Omental fat pad (tissue), 4 donors: Measurements from ENCODE around the gene ANO2. TPM values are rescaled to one million over a fixed set of nuclear protein-coding genes. Genes with fewer than 3 reads are reported as not detected.

Experiments
- ATAC-seq: fragments of 150-250 bp; one replicate; pipeline ENCODE4 v1.9.1; 2016; ENCODE audit warnings: mild to moderate bottlenecking, moderate library complexity; ENCODE audit not compliant: low FRiP score
- DNase-seq: peaks from one replicate; pipeline ENCODE4 v3.0.0-alpha.2; 2019; ENCODE audit warnings: low spot score
- total RNA-seq, 4 donors: library from RNA; depleted of rRNA; stranded (reverse); fragments of >200 nt; gene quantifications; one replicate each; pipeline ENCODE4 v1.1.0, GENCODE V29; 2016
- TF ChIP-seq, protein P1 (sequence below), 3 donors: fragments of 450-650 bp; IDR thresholded peaks; one replicate each; pipeline ENCODE4 v1.5.1; 2016 to 2017; ENCODE audit warnings: antibody characterized with exemption in 3 of 3, mild to moderate bottlenecking in 3 of 3, moderate library complexity in 2 of 3

Gene ANO2
- total RNA-seq, 4 donors from 2014 or later: 7.0 to 95.0 (median 20.8) TPM

DNA sequence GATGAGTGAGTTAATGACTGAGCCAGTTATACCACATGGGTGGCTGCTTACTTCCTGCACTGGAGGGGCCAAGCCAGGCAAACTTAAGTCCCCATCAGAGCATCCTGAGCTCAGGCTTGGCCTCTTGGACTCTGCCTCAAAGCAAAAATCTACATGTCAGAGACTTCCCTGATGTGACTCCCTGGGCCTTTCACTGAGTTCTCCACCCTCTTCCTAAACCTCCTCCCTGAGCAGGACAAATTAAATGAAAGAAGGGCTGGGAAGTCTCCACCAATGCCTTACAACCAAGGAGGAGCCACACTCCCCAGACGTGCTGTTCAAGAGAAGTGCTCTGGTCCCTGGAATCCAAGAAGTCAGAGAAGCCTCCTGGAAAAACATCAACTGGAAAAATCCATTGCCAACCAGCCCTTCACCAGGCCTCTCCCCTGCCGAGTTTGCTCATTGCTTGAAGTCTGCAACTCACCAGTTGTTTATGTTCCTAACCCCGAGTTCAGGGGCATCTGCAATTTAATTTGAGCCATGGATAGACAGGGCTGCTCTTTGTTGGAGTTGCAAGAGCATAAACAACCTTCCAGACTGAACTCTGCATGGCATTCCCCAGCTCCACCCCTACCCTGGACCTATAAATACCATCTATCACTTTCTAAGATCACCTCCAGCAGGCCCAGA, 160.5 kb downstream of the ANO2 start:
- no peak for DNase-seq
- TF ChIP-seq, protein P1, sequence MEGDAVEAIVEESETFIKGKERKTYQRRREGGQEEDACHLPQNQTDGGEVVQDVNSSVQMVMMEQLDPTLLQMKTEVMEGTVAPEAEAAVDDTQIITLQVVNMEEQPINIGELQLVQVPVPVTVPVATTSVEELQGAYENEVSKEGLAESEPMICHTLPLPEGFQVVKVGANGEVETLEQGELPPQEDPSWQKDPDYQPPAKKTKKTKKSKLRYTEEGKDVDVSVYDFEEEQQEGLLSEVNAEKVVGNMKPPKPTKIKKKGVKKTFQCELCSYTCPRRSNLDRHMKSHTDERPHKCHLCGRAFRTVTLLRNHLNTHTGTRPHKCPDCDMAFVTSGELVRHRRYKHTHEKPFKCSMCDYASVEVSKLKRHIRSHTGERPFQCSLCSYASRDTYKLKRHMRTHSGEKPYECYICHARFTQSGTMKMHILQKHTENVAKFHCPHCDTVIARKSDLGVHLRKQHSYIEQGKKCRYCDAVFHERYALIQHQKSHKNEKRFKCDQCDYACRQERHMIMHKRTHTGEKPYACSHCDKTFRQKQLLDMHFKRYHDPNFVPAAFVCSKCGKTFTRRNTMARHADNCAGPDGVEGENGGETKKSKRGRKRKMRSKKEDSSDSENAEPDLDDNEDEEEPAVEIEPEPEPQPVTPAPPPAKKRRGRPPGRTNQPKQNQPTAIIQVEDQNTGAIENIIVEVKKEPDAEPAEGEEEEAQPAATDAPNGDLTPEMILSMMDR (IDR thresholded peaks at IDR 0.05): no peak

DNA sequence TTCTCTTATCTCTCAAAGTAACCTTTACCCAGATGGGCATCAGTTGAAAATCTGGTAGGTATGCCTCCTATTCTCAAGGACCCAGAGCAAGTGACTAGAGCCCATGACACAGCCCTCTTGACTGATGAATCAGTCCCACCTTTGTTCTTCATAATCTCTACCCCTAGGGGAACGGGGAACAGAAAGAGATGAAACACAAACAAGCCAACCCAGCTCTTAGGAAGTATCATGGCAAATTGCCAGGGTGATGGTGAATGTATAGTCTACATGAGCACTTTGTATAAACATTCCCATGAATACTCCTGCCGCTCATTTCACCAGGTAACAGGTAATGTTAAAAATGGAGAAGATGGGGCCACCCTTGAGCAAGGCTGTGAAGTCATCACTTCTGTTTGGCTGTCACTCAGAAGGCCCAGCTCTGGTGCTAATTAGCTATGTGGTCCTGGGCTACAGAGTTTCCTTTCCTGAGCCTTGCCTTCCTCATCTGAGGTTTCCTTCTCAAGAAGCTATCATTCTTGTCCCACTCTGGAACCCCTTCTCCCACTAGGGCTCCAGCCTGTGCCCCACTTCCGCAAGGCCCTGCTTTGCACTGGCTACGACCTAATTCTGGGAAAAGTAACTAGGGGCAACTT, 161.7 kb downstream of the ANO2 start:
- no peak for ATAC-seq
- DNase-seq: no peak
- TF ChIP-seq, protein P1 (IDR thresholded peaks at IDR 0.05): no peak

More for the DNA sequence above, 160.5 kb downstream of the ANO2 start:
- ATAC-seq: no peak

DNA sequence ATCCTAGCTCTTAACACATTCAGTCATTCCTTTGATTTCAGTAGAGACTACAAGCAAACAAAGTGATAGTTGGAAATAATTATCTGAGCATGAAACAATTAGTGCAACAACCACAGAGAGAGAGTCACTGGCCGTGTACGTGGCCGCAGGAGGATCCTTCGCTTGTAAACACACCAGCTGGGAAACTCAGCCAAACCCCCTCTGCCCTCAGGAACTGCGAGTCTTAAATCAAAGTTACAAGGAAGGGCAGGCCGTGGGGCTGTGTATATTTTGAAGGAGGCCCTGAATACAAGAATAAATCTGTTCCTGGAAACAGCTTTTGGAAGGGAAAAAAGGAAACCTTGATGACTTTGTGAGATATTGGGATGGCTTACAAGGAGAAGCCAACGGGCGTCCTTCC, 164.5 kb downstream of the ANO2 start:
- TF ChIP-seq, protein P1 (IDR thresholded peaks at IDR 0.05): no peak
- ATAC-seq (no peak), DNase-seq (no peak)

DNA sequence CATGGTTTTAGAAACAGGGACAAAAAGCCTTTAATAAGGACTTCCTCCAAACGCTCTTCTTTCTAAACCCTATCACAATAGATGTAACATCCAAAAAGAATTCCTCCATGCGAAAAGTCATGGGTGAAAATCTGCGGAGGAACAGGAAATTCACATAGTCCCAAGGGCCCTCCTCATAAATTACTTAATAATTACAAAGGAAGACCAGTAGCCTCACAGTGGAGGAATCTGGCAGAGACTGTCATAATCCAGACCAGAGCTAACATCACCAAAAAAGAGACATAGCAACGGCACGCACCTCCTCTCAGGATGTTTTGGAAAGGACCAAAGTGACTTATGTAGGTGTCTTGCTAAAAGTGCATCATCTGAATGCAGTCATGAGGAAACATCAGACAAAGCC, 165.7 kb downstream of the ANO2 start:
- DNase-seq (no peak), ATAC-seq (no peak)
- TF ChIP-seq, protein P1 (IDR thresholded peaks at IDR 0.05): no peak

DNA sequence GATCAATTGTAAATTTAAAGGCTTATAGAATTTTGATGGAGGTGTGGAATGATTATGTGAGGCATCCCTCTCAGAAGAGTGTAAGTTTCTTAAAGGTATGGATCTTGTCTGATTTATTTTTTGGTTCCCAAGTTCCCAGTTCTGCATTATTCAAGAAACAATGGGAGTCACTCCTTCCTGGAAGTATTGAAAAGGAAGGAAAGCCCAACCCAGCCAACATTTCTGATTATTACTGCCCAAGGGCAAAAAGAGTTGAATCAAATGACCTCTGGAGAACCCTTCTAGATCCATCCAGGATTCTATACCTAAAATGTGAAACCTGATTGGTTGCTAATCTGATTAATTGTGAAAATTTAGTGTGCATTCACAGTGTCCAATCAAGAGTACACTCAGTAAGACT, 166.2 kb downstream of the ANO2 start:
- ATAC-seq (no peak), DNase-seq (no peak)
- TF ChIP-seq, protein P1 (IDR thresholded peaks at IDR 0.05): no peak

DNA sequence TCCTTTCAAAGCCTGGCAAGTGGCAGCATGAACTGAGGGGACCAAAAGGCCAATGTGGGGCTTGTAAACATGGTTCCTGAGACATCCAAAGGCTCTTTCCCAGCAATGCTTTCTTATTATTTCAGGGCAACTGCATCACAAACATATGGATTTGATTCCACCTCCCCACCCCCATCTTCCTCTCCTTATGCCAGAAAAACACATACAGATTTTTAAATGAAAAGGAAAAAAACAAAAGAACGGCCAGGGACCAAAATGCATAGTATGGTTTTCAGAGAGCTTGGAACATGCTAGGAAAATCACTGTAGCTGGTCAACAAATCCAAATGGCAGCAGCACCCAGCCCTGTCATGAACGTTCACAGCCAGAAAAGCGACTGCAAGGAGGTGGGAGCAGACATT, 167.6 kb downstream of the ANO2 start:
- ATAC-seq: no peak
- TF ChIP-seq, protein P1 (IDR thresholded peaks at IDR 0.05): no peak
- no peak for DNase-seq

DNA sequence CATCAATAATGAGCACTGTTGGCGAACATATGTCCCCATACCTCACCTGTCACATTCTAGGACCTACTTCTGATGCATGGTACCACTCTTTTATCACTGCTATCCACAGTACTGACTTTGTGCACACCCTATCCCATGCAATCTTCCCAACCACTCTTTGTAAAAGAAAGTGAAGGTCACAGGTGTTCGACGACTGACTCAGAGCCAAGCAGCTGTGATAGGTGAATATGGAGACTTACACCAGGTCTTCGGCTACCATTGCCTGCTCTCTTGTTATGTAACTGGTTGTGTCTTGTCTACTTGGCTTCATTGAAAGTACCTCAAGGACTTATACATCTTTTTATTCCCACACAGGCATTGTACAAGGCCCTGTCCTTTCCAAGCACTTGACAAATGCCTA, 169.0 kb downstream of the ANO2 start:
- ATAC-seq (no peak), DNase-seq (no peak)
- TF ChIP-seq, protein P1 (IDR thresholded peaks at IDR 0.05): no peak
